Thymus (tissue), 11 donors: ENCODE results near the gene ARHGAP24. TPM values are rescaled to one million over a fixed set of nuclear protein-coding genes. Genes with fewer than 3 reads are reported as not detected.

Experiments
- DNase-seq, 9 donors: peaks; one replicate each; pipeline ENCODE4 v3.0.0-alpha.2; 2013; ENCODE audit warnings: low spot score in 9 of 9, low read depth in 6 of 9, missing footprints in 1 of 9
- H3K27ac ChIP-seq, 2 donors: one replicate each; pipeline ENCODE4 v1.5.1; 2013; ENCODE audit warnings: control low read depth in 1 of 2, low read depth in 1 of 2, low read length in 1 of 2, mild to moderate bottlenecking in 1 of 2, moderate library complexity in 1 of 2
- H3K27me3 ChIP-seq, 2 donors: one replicate each; pipeline ENCODE4 v1.5.1; 2013; ENCODE audit warnings: low read length in 1 of 2; ENCODE audit not compliant: control insufficient read depth in 2 of 2, insufficient read depth in 1 of 2
- H3K36me3 ChIP-seq, 2 donors: one replicate each; pipeline ENCODE4 v1.5.1; 2013; ENCODE audit warnings: low read length in 1 of 2, mild to moderate bottlenecking in 1 of 2, moderate library complexity in 1 of 2; ENCODE audit not compliant: control insufficient read depth in 2 of 2, insufficient read depth in 2 of 2
- H3K4me1 ChIP-seq, 2 donors: one replicate each; pipeline ENCODE4 v1.5.1; 2013; ENCODE audit warnings: low read length in 2 of 2; ENCODE audit not compliant: control insufficient read depth in 2 of 2, insufficient read depth in 2 of 2
- H3K4me3 ChIP-seq, 2 donors: one replicate each; pipeline ENCODE4 v1.5.1; 2013; ENCODE audit warnings: low read length in 2 of 2, control low read depth in 1 of 2, mild to moderate bottlenecking in 1 of 2
- H3K9me3 ChIP-seq, 2 donors: one replicate each; pipeline ENCODE4 v1.5.1; 2013; ENCODE audit warnings: low read length in 1 of 2, mild to moderate bottlenecking in 1 of 2; ENCODE audit not compliant: control insufficient read depth in 2 of 2, insufficient read depth in 1 of 2
- WGBS: extraction: QIAGEN DNeasy Blood & Tissue Kit; methylation state at CpG from one replicate; pipeline ENCODE4 v1.1.7; 2013; 5-methylcytosine and 5-hydroxymethylcytosine counted together
- polyA plus RNA-seq: library from polyadenylated mRNA; stranded (reverse); fragments of 200-250 nt; gene quantifications from one replicate; pipeline ENCODE4 v1.2.3, GENCODE V29; 2013
- total RNA-seq: library from RNA; stranded (reverse); fragments of 120-200 nt; gene quantifications from one replicate; pipeline ENCODE4 v1.2.4, GENCODE V29; 2013
- donor health status: healthy.

The ARHGAP24 gene
- total and polyA plus RNA-seq, 2 donors: 10.0 to 18.2 TPM

DNA sequence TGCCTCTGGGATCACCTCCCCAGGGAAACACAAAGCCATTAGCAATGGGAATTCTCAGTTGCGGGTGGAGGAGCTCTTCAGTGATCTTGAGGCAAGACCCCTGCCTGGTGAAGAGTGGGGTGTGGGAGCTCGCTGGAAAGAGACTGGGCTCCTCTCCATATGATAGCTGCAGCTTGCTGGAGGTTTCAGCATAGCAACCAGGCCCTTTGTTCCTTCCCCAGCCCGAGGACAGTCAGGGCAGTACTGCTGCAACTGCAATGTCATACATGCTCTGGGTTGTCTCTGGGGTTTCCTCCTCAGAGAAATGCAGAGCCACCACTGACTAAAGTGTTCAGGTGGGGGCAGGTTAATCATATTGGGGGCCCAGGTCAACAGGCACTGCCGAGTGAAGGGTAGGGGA, 81.3 kb downstream of the ARHGAP24 start:
- WGBS: 90% methylated on average over 4 of the region's 4 CpGs
- Histone ChIP-seq H3K27me3 (no peaks in the 10 kb centered on the region), H3K27ac (no peak overlapping the region), H3K4me3 (no peak overlapping the region), H3K36me3 (no peaks in the 10 kb centered on the region), H3K9me3 (peaks cover 0 to 5% of the 10 kb centered on the region in 2 donors), H3K4me1 (no peaks in the 10 kb centered on the region)
- DNase-seq: no peak

DNA sequence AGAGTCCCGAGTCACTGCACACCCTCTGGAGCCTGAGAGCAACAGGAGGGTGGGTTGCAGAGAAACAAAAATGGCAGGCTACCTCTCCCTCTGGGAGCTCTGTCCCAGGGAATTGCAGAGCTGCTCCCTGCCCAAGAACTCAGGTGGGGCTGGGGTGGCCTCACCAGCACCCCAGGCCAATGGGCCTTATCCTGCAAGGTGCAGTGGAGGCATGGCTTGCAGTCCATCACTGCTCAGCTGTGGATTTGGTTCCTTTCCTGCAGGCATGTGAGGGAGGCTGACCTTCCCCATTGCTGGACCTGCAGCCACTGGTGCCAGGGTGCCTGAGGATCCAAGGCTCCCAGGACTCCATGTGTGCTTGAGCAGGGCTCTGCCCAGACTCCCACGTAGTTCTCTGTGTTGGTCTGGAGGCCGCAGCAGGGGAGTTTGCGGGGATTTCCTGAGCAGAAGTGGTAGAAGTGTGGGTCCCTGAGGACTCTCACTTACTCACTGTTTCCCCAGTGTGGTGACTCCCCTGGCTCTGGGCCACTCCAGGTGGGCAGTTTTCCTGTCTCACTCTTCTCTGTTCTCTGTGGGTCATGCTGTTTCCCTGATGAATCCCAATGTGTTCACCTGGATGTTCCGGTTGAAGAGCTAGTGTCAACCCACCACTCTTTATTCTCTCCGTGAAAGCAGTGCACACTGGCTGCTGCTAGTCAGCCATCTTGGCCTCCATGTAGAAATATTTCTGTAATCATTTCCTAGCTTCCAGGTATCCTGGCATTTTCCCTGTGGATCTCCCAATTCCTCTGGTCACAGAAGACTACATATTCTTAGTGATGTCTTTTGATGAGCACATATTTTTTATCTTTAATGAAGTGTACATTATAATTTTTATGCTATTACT, 82.3 kb downstream of the ARHGAP24 start:
- no peaks in the 10 kb centered on the region for H3K27me3 ChIP-seq
- no peaks in the 10 kb centered on the region for H3K4me1 ChIP-seq
- peaks cover 0 to 5% of the 10 kb centered on the region in 2 donors for H3K9me3 ChIP-seq
- 78% methylated on average over 6 of the region's 6 CpGs for WGBS
- no peak overlapping the region for H3K27ac ChIP-seq
- peak in 2 of 9 donors; percentile 2 to 4 for DNase-seq
- H3K36me3 ChIP-seq: no peaks in the 10 kb centered on the region
- no peak overlapping the region for H3K4me3 ChIP-seq

DNA sequence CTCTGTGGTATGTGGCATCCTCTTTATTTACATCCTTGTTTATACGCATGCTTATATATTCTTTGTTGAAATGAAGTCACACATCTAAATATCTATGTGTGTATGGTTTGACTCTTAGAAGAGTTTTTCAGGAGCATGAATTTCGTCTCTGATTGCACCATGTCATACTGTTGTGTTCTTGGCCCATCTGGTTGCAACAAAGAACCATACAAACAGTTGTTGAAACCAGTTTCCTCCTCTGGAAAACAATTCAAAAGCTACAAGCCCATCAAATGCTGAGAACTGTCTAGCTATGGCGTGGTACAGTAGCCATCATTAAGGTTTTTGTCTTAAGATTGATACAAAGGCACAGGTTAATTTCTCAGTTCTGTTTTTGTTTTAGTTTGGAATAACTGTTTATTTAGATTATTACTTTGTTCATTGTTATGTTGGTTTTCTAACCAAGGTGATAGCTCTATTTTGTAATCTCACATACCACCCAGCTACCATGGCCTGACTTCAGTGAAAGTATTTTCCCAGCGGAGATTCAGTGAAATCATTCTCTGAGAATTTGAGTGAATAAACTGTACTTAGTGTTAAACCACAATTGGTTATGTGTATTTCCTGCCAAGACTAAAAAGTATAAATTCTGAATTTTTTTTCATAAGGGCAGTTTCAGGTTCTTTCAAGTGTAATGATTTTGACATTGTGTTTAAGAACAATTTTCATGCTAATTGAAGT, 91.0 kb downstream of the ARHGAP24 start:
- 90% methylated on average over 4 of the region's 4 CpGs for WGBS
- H3K27ac ChIP-seq: no peak overlapping the region

DNA sequence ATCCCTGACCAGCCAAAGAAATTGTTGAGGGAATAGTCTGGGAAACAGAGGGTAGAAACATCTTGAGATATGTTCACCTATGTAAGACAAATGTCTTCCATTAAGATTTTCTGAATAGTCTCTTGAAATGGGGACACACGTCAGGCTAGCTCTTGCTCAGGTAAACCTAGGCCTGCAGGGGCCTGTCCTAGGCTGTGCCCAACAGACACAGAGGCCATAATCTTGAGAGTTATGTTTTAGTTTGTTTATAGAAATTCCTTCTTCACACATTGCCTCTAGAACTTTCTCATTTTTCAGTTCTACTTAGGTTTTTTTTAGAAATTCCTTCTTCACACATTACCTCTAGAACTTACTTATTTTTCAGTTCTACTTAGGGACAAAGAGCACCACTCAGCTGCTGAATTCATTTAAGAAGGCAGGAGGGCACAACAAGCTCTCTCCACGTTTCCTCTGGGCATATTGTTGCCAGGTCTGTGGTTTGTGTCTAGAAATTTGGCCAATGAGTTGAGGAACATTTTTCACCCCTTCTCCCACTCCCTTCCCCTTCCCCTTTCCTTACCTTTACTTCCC, 94.9 kb downstream of the ARHGAP24 start:
- 69% methylated on average over 2 of the region's 2 CpGs for WGBS
- Histone ChIP-seq H3K9me3 (no peaks in the 10 kb centered on the region), H3K27ac (peak overlapping the region in 1 of 2 donors; percentile 10)

More for the DNA sequence above, 91.0 kb downstream of the ARHGAP24 start:
- no peak for DNase-seq
- Histone ChIP-seq H3K27me3 (no peaks in the 10 kb centered on the region), H3K36me3 (no peaks in the 10 kb centered on the region), H3K9me3 (no peaks in the 10 kb centered on the region), H3K4me3 (no peak overlapping the region), H3K4me1 (no peaks in the 10 kb centered on the region)

DNA sequence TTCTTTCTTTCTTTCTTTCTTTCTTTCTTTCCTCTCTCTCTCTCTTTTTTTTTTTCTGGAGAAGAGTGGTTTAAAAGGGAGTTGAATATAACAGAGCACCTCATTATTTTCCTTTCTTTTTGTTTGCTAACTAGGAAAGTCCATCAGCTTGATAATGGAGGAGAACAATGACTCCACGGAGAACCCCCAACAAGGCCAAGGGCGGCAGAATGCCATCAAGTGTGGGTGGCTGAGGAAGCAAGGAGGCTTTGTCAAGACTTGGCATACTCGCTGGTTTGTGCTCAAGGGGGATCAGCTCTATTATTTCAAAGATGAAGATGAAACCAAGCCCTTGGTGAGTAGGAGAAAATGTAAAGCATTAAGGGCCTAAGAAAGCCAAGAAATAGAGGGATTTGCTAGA, 95.4 kb downstream of the ARHGAP24 start:
- Histone ChIP-seq H3K4me1 (no peaks in the 10 kb centered on the region), H3K9me3 (no peaks in the 10 kb centered on the region), H3K27me3 (no peaks in the 10 kb centered on the region), H3K27ac (no peak overlapping the region), H3K4me3 (no peak overlapping the region), H3K36me3 (no peaks in the 10 kb centered on the region)
- DNase-seq: no peak
- WGBS: 91% methylated on average over 3 of the region's 3 CpGs

More for the DNA sequence above, 94.9 kb downstream of the ARHGAP24 start:
- Histone ChIP-seq H3K36me3 (no peaks in the 10 kb centered on the region), H3K4me3 (no peak overlapping the region), H3K4me1 (no peaks in the 10 kb centered on the region), H3K27me3 (no peaks in the 10 kb centered on the region)
- DNase-seq: no peak

DNA sequence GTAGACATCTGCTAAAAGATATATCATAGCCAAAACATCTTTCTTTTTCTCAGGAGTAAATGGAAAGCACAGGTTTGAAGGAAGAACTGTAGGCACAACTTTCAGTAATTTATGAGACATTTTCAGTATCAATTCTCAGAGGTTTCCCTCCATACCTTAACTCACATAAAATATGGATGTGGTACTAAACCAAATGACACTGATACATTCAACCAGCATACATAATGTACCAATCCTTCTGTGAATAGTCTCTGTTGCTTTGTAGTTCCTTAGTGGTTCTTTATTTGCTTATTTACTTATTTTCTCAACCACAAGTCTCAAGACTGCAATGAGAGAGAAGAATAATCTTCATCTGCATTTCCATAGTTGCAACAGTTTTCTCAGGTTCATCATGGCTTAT, 96.1 kb downstream of the ARHGAP24 start:
- no peaks in the 10 kb centered on the region for H3K27me3 ChIP-seq
- no peaks in the 10 kb centered on the region for H3K9me3 ChIP-seq
- H3K36me3 ChIP-seq: no peaks in the 10 kb centered on the region
- no peak overlapping the region for H3K4me3 ChIP-seq
- H3K27ac ChIP-seq: no peak overlapping the region
- no peak for DNase-seq
- no peaks in the 10 kb centered on the region for H3K4me1 ChIP-seq

DNA sequence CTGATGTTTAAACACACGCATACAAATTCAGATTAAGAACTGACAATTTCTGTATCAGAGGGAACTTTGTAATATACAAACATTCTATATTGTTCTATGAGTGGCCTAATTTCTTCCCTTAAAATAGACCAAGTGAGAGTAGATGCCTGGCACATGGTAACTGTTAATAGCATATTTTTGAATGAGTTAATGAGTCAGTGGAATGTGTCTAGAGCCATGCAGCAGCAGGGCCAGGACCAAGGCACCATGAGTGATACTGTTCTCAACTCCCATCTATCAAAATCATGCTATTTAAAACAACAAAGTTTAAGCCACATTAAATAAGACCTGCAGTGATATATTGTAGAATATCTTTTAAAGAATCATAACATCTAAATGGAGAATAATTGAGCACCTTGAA, 98.3 kb downstream of the ARHGAP24 start:
- Histone ChIP-seq H3K36me3 (no peaks in the 10 kb centered on the region), H3K27me3 (no peaks in the 10 kb centered on the region), H3K9me3 (no peaks in the 10 kb centered on the region), H3K4me1 (no peaks in the 10 kb centered on the region), H3K27ac (no peak overlapping the region), H3K4me3 (no peak overlapping the region)
- no peak for DNase-seq
- WGBS: 99% methylated on average over 1 of the region's 1 CpG

DNA sequence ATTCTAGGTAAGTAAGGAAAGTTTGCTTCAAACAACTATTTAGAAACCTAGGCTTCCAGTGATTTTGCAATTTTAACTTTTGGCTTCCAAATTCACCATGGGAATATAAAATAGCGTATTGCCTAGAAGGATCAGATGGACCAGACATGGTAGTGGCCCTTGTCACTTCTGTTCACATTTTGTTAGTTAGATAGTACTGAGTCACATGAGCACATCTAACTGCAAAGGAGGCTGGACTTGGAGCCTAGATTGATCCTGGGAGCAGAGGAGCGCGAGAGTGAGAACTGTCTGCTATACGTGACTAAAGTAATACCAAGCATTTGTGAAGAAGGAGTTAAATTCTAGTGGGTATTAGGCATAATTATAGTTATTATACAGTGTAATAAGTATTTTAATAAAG, 102.4 kb downstream of the ARHGAP24 start:
- Histone ChIP-seq H3K4me1 (no peaks in the 10 kb centered on the region), H3K27ac (no peak overlapping the region), H3K9me3 (no peaks in the 10 kb centered on the region), H3K36me3 (no peaks in the 10 kb centered on the region), H3K4me3 (no peak overlapping the region), H3K27me3 (no peaks in the 10 kb centered on the region)
- no peak for DNase-seq
- 74% methylated on average over 4 of the region's 4 CpGs for WGBS

DNA sequence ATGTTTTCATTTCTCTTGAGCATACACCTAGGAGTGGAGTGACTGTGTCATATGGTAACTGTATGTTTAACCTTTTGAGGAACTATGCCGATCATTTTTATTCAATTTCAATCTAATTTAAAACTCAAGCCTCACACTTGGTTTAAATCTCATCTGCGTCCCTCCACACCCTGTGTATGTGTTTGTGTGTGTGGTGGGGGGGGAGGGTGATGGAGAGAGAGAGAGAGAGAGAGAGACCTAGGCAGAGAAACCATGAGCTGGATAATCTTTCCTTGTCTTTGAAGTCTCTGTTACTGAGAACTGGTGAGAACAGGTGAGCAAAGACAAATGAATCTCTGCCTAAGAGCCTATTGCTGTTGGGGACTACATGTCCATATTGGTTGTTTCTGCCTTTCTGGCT, 105.0 kb downstream of the ARHGAP24 start:
- H3K27ac ChIP-seq: no peak overlapping the region
- 94% methylated on average over 2 of the region's 2 CpGs for WGBS

More for the DNA sequence above, 105.0 kb downstream of the ARHGAP24 start:
- no peaks in the 10 kb centered on the region for H3K27me3 ChIP-seq
- no peak for DNase-seq
- no peaks in the 10 kb centered on the region for H3K4me1 ChIP-seq
- no peak overlapping the region for H3K4me3 ChIP-seq
- H3K9me3 ChIP-seq: no peaks in the 10 kb centered on the region
- H3K36me3 ChIP-seq: no peaks in the 10 kb centered on the region
